Right hindlimb (tissue), 1 donor: ENCODE results near the gene NTRK3.

Experiments used
- DNase-seq: peaks from one replicate; pipeline ENCODE4 v3.0.0-alpha.2; 2018

NTRK3 gene

GRCh38 chr15:88021601-88022000, 234.9 kb downstream of the NTRK3 start:
- DNase-seq = no peak

DNA sequence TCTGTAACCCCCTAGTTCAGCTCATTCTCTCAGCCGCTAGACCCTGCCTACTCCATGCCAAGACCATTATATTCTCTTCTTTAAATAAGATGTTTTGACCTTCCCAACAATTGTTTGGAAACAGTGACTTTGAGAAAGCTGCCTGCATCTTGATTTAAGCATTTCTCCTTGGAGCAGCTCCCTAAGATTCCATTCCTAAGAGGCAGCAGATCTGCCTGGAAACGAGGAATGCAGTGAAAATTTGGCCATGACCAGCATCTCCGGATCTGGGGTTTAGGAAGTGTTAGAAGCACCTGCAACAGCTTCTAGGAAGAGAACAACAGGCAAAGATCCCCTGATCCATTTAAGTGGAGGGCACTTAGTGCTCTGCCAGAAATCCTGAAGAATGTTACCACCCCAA, 235.7 kb downstream of the NTRK3 start:
- DNase-seq = no peak

GRCh38 chr15:88019656-88020055, 236.9 kb downstream of the NTRK3 start:
- no peak for DNase-seq

DNA sequence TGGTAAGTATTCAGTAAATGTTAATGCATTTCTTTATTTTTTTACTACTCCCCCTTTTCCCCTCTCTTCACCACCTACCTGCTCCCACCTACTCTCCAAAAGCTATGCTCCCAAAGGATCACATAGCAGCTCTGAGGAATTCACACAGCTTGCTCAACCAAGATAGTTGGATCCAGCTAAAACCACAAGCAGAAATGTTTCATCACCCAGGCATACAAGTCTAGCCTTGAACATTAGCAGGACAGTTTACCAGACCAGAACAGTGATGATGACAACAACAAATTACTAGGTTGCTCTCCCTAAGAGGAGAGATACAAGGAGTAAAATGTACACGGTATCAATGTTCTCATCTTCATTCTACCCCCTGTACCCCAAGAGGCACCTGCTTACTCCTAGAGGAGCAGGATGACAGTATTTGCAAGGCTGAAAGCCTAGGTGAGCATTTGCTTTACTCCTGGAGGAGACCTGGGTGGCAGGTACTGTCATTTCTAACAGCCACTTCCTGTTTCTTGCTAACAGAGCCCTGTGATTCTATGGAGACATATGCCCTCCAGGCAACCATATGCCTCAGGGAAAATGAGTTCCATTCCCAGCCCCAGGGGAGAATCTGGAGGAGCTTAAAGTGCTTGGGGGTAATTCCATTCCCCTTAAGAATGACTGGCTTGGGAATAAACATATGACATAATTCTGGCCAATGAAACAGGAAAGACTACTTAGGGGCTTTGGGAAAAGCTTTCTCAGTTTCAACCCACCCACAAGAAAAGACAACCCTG, 237.5 kb downstream of the NTRK3 start:
- no peak for DNase-seq

DNA sequence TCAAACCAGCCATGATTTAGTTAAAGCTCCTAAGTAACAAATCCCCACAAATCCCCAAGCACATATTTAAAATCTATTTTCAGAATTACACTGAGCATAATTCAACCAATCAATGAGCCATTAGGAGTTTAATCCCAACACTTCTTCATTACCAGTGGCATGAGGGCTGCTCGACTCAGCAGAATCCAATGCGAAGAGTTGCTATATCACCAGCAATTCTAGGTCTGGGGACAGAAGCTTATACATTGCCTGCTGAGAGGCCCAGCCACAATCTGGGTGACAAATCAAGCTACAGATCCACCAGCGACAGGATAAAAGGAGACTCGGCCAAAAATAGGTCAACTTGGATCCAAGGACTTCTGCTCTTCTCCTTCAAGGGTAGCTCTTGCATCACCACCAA, 238.8 kb downstream of the NTRK3 start:
- no peak for DNase-seq

GRCh38 chr15:88016406-88016805, 240.1 kb downstream of the NTRK3 start:
- DNase-seq = no peak

DNA sequence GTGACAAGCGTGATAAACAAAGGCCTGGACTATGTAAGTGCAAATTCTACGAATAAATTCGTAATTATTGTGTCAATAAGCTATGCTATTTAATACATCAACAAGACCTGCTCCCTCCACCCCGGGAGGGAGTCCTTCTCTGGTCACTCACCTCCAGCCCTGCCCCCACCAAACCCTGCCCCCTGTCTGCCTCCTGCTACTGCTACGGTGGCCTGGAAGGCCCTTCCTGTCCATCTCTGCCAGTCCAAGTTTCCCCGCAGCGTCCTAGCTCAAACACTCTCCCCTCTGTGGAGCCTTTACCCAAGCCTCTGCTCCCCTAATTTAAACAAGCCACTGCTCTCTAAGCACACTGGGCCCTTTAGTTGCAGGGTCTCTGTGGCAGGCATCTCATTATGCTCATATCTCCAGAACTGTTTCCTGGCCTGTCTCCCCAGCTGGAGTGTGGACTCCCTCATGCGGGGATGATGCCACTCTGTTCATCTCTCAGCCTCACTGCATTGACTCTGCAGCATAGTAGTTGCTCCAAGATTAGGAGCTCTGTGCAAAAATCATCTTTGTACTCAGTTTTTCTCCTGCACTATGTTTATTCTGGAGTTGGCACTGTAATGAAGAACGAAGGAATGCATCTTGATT, 241.2 kb downstream of the NTRK3 start:
- DNase-seq = no peak

DNA sequence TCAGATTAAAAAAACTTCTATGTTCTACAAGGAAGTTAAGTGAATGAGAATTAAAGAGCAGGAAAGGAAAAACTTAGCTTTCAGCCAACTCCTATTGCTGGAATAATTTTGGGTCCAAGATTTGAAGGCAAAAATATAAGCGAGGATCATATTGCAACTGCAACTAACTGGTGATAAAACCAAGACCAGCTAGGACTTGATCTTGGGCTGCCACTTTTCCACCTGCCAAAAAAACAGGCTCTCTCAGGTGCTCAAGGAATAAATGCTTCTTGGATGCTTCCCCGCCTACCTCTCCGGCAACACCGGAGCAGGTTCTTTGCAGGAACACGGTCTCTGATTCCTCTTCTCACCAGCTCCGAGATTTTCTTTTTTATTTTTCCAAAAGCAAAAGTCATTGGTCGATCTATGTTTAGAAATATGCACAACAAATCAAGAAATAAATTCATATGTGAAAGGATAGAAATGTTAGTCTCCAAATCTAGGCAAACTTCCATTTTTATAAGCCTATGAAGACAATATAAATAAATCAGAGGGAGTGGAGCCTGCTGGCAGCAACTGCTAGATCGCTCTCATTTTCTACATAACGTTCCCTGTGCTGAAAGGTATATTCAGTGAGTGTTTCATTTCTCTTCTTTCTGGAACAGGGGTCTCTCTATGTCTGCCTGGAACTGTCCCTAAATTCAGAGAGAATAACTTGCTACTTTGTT, 241.9 kb downstream of the NTRK3 start:
- DNase-seq = no peak

DNA sequence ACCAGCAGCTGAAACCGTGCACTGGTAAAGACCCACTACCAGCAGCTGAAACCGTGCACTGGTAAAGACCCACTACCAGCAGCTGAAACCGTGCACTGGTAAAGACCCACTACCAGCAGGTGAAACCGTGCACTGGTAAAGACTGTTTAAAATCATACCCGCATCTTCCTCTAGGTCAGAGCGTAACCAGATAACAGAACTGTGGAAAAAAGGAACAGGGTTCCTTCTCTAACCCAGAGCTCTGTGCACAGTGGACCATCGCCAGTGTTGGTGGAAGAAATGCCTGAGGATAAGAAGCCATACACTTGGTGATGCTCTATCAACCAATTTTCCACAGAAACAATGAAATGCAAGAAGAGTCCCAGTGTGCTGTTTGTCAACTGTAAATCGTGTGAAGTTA, 243.4 kb downstream of the NTRK3 start:
- DNase-seq = no peak

GRCh38 chr15:88012688-88013087, 243.9 kb downstream of the NTRK3 start:
- DNase-seq = no peak

DNA sequence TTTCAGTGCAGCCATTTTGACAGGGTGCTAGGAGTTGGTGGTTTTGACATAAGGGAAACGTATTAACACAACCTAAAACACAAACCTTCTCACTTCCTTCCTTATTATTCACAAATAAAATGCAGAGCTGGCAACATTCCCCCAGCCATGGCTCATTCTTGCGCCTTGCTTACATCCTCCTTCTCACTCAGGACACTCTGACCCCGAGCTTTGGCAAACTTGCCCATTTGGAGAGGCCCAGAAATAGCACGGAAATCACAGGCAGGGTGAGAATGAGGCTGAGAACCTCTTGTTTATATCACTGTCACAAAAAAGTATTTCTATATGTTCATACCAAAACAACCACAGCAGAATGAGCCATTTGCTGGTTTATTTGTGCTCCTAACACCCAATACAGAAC, 244.3 kb downstream of the NTRK3 start:
- no peak for DNase-seq

DNA sequence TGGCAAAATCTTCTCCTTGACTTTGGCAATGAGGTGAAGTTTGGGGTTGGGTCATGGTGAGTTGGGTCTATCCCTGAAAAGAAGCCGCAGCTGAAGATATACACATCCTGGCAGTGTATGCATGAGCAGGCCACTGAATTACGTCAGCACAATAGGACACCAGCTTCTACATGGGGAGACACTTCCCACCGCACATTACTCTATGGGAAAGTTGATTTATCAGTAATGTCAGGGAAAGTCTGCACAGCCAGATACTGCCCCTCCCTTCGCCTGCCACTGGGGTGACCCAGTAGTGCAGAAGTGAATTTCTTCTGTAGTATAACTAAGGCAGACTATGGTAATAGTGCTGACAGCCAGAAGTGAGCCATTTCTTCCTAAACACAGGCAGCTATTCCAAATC, 245.0 kb downstream of the NTRK3 start:
- DNase-seq = no peak

- no peak for DNase-seq
Observed at GRCh38 chr15:88006146-88006545, 250.4 kb downstream of the NTRK3 start.

DNA sequence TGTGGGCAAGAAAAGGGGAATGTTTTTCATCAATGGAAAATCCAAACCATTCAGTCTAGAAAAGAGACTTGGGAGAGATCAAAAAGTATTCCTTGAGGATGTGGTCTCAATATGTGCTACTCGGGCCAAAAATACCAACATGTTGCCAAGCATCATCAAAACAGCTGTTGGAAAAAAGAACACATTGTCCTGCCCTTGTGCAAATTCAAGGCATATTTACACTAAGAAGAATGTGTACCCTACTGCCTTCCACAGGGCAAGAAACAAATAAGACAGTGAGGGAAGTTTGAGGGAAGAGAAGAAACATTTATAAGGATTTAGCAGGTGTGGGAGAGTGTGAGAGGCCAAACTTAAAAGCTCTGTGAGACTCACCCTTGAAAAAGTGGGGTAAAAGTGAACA, 252.1 kb downstream of the NTRK3 start:
- no peak for DNase-seq

DNA sequence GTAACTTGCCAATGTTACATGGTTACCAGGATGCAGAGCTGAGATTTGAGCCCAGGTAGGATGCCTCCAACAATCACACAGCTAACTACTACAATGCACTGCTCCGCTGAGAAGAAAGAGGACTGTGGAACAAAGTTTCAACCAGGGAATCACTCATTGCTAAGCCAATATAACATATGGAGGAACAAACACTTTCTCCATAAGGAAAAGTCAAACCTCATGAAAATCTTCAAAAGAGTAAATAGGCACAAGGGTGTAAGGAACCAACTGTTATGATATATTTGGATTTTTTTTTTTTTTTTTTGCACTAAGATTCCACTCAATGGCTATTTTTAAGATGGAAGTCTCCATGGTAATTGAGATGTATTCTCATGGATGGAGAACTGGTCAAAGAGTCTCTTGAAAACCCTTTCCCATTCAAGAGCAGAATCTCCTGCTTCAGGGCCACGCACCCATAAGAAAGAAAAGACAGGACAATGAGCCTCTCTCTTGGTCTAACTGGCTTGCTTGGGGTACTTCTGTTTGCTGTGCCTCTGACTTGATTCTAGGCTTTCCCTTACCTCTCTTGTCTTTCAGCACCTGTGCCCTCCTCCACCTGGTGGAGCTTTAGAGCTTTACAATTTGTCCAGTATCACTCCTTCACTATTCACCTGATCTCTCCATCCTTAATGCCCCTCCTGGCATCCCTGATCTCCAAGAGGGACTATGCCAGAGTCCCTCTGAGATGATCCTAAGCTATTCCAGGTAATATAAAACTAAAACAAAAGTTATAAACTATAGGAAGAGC, 252.8 kb downstream of the NTRK3 start:
- no peak for DNase-seq

DNA sequence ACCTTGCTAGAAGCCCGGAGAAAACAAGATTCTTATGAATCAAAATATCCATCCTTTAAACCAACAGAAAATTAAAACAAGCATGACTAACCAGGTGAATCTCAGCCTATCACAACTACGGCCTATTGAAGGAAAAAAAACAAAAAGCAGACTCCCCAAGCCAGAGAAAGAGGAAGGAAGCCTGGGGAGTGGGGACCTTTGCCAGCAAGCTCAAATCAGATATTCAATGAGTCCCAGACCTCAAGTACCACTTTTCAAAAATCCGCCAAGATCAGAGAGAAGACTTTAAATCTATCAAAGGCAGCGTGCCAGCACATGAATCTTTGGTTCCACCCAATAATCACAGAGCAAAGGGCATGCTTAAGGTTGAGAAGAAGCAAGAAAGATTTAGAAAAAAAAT, 253.8 kb downstream of the NTRK3 start:
- no peak for DNase-seq

GRCh38 chr15:87998630-87999029, 257.9 kb downstream of the NTRK3 start:
- no peak for DNase-seq

DNA sequence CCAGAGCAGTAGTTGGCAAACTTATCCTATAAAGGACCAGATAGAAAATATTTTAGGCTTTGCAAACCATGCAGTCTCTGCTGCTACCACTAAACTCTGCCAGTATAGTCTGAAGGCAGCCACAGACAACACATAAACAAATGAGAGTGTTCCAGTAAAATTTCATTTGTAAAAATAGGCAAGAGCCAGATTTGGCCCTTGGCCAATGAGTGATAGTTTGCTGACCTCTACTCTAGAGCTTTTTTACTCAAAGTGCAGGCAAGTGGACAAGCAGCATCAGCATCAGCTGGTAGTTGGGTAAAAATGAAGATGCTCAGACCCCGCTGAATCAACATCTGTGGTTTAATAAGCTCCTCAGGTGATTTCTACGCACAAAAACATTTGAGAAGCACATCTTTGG, 269.8 kb downstream of the NTRK3 start:
- DNase-seq = no peak

- DNase-seq = peak; percentile 30
Observed at GRCh38 chr15:87985451-87985850, 271.1 kb downstream of the NTRK3 start.

- DNase-seq = peak; percentile 65
Observed at GRCh38 chr15:87981969-87982368, 274.6 kb downstream of the NTRK3 start.

DNA sequence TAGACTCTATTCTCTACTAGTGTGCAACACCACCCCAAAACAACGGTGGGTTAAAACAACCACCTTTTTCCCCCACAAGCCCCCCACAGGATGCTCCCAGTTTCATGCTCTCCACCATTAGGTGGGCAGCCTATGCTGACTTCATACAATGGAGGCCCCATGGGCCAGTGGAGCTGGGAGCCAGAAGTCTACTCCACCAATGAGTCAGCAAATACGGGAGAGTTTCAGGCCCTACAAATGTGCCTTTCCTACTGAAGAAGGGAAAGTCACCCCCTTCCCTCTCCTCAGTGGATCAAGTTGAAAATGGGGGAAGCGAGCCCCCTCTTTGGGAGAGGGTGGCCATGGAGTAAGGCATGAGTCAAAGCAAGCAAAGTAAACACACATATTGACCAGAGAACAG, 278.6 kb downstream of the NTRK3 start:
- no peak for DNase-seq

- DNase-seq = no peak
Observed at GRCh38 chr15:87976552-87976951, 280.0 kb downstream of the NTRK3 start.

DNA sequence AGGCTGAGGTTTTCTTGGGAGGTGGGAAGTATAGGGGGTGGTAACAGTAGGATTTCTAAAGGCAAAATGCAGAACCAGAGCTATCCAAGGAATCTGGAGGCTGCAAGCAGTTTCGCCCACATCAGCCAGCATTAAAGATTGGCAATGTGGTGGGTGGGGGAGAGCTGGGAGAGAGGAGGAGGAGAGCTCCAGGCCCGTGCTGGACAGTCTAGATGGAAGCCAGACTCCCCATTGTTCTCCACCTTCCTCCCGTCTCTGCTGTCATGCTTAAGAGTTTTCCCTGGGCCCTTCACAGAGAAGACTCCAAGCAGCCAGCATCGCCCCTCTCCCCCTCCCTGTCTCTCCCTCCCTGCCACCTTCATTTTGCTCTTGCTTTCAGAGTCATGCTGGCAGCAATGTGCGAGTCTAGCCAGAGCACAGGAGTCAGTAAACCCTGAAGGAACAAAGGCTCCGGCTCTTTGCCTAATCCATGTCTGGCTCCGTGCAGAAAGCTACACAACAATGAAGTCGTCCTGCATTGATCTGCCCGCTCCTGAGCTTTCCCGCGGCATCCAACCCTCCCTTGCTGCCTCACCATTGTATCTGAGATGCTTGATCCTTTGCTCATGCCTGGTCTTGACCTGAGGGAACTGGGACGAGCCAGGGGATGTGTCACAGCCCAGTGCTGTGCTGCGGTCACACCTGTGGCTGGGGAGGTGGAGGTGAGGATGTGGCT, 282.9 kb downstream of the NTRK3 start:
- DNase-seq = no peak
